NCI-H1048 (cell line): ENCODE data around the gene SLC2A5.
"Not testable (repeated sequence)": the region's sequence is repeated elsewhere in the genome, so short reads cannot be mapped to it uniquely, and the experiment has no call there.

ENCODE experiments used
- DNase-seq: peaks from one replicate; lab custom pipeline; 2025; lab: John Stamatoyannopoulos, UW

The SLC2A5 gene, protein sequence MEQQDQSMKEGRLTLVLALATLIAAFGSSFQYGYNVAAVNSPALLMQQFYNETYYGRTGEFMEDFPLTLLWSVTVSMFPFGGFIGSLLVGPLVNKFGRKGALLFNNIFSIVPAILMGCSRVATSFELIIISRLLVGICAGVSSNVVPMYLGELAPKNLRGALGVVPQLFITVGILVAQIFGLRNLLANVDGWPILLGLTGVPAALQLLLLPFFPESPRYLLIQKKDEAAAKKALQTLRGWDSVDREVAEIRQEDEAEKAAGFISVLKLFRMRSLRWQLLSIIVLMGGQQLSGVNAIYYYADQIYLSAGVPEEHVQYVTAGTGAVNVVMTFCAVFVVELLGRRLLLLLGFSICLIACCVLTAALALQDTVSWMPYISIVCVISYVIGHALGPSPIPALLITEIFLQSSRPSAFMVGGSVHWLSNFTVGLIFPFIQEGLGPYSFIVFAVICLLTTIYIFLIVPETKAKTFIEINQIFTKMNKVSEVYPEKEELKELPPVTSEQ

GRCh38 chr1:9069326-9070100, at the start of gene SLC2A5:
TSS of gene SLC2A5 (minus strand) at chr1:9069635. CDS start at chr1:9069536, 99 bp downstream.
- DNase-seq: no peak

GRCh38 chr1:9118186-9118585, 48.8 kb upstream of the SLC2A5 start:
- no peak for DNase-seq

- no peak for DNase-seq
These were observed 46.1 kb upstream of the SLC2A5 start for GRCh38 chr1:9115351-9116205.

DNA sequence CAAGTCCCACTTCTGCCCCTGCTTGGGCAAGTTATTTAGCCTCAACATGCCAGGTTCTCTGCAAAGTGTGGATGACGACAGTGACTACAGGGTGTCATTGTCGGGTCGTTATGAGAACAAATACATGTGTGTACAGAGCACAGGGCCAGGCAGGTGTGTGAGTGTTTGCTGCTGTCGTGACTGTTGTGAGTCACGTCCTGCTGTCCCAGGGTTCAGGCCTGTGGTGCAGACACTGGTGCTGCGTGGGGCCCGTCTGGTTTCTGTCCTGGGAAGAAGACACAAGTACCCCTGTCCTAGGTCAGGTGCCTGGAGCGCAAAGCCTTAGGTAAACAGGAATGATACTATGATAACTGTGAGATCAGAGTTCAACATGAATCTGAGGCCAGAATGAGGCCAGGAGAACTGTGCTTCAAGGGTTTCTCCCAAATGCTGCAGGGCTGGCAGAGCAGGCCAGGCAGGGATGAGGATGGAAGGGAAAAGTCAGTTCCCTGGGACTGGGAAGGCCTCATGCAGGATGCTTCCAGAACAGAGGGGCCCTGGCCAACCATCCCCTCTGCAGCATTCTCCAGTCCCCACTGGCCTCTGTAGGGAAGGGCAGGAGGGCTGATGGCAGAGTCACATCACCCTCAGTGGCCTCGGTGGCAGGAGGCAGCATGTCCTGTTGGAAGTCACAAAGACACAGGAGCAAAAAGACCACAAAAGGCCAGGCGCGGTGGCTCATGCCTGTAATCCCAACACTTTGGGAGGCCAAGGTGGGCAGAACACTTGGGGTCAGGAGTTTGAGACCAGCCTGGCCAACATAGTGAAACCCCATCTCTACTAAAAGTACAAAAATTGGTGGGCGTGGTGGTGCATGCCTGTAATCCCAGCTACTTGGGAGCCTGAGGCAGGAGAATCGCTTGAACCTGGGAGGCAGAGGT, 43.8 kb upstream of the SLC2A5 start:
- DNase-seq: no peak

GRCh38 chr1:9111957-9112356, 42.5 kb upstream of the SLC2A5 start:
- DNase-seq: no peak

GRCh38 chr1:9111357-9111691, 41.9 kb upstream of the SLC2A5 start:
- DNase-seq: no peak

- peak; percentile 65 for DNase-seq
These were observed 41.4 kb upstream of the SLC2A5 start for GRCh38 chr1:9110669-9111356.

DNA sequence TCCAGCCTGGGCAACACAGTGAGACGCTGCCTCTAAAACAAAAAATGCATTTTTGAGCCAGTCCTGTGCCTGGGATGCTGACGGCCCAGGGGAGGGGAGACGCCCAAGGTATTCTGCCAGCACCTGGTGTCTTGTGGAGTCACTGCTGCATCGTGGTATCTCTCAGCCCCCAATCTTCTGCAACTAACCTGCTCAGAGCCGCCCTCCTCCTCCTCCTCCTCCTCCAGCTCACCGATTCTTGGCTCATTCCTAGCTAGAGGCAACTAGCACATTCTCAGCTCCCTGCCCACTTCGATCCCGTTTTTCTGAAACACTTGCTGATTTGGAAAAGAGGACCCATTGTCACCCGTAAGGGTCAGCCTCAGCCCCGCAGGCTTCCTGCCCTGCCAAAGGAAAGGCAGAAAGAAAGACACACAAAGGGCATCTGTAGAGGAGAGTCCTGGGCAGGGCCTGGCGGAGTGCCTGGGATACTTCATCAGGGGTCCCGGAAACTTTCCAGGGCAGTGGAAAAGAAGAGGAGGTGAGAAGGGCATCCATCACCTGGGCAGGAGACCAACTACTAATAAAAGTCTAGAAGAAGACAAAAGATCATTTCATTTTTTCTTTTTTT, 38.7 kb upstream of the SLC2A5 start:
- no peak for DNase-seq

DNA sequence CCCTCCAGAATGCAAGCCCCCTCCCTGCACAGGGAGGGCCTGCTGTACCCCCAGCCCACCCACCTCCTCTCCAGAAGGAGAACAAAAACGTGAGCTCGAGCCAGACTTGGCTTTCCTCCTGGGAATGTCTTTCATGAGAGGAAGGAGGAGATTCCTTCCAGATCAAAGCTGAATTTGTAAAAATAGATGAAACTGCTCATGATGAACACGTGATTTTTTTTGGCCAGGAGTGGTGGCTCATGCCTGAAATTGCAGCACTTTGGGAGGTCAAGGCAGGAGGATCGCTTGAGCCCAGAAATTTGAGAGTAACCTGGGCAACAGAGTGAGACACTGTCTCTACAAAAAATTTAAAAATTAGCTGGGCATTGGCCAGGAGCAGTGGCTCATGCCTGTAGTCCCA, 37.7 kb upstream of the SLC2A5 start:
- DNase-seq: no peak

DNA sequence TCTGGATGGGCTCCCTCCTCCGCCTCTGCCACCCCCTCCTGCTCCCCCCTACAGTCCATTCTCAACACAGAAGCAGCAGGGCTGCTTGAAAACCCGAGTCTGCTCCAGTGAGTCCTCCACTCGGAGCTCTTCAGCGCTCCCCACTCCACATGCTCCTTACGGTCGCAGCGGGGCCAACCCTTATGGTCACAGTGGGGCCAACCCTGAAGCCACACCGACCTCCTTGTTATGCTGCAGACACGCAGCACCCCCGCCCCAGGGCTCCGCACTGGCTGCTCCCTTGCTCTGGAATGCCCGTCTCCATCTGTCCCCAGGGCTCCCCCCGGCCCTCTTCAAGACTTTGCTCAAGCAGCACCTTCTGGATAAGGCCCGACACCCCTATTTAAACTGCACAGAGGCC, 36.9 kb upstream of the SLC2A5 start:
- DNase-seq: no peak

GRCh38 chr1:9105336-9105867, 36.0 kb upstream of the SLC2A5 start:
- no peak for DNase-seq

DNA sequence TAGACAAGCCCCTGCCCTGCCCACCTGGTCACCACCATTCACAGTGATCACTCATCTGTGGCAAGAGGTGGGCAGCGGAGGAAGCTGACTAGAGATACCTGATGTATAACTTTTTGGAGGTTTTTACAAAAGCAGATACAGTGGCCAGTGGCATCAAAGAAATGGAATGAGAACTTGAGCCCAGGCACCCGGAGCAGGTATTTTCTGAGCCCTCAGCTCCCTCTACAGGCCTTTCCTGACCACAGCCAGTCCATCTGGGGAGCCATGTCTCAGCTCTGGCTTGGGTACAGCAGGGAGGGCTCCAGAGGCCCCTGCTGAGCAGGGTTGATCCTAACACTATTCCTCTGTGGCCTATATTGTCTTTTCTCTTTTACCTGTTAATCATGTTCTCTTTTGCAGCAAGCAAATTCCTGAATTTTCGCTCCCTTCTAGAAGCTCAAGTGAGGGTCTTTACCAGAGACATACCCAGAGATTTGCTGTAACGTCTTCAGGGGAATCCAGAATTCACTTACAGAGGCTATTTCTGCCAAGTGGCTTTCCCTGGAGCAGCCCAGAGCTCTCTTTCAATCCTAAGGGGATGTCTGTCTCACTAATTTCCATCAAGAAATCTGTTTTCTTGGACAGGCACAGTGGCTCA, 32.2 kb upstream of the SLC2A5 start:
- DNase-seq: no peak

GRCh38 chr1:9100471-9101043, 31.1 kb upstream of the SLC2A5 start:
- DNase-seq: no peak

GRCh38 chr1:9099555-9099954, 30.1 kb upstream of the SLC2A5 start:
- no peak for DNase-seq

DNA sequence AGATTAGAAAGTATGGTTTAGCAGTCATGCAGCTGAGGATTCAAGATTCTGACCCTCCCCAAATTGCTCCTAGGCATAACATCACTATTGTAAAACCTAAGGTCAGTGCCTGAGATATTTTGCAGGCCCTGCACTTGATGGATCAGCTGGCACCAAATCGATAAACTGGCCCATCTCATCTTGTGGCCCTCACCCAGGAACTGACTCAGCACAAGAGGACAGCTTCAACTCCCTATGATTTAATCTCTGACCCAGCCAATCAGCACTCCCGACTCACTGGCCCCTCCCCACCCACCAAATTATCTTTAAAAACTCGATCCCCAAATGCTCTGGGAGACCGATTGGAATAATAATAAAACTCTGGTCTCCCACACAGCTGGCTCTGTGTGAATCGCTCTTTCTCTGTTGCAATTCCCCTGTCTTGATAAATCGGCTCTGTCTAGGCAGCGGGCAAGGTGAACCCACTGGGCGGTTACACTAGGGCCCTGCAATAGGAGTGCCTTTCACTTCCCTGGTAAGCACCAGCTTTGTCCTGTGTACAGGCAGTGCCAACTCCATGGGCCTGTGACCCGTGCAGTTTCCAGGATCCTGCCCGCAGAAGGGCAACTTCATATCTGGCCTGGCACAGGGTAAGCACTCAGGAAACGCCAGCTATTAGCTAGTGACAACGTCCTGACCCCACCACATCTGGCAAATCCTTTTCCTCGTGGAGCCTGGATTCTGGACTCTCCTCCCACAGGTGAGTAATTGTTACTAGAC, 28.7 kb upstream of the SLC2A5 start:
- no peak for DNase-seq

DNA sequence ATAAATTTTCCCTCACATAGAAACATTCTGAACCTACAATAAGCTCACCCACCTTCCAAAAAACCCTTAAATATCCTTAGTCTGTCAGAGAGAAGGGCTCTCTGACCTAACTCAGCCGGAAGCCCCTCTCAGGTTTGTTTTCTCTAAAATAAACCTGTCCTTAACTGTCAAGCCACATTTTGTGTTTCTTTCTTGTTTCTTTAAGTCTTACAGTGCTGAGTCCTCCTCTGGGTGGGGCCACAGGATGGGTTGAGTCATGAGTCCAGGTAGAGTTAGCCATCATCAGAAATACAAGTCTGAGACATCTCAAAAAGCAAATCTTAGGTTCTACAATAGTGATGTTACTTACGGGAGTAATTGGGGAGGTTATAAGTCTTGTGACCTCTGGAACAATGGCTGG, 26.4 kb upstream of the SLC2A5 start:
- DNase-seq: no peak

DNA sequence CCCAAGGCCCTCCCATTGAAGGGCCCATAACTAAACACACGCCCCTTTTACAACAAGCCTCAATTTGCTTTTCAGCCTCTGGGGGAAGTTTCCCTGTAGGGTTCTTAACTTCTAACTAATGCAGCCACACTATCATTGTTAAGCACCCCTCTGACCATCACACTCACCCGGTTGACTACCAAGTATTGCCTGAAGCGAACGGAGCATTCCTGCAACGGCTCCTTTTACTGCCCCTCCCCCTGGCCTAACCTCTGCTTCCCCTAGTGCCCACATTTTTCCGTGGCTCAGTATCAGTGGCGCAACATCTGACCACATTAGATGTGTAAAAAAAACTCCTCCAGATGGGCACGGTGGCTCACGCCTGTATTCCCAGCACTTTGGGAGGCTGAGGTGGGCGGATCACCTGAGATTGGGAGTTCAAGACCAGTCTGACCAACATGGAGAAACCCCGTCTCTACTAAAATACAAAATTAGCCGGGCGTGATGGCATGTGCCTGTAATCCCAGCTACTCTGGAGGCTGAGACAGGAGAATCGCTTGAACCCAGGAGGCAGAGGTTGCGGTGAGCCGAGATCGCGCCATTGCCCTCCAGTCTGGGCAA, 24.7 kb upstream of the SLC2A5 start:
- DNase-seq: not testable (repeated sequence)

- DNase-seq: no peak
These were observed 24.1 kb upstream of the SLC2A5 start for GRCh38 chr1:9093581-9093980.
